Stimulated activated CD8-positive, alpha-beta memory T cell treated with anti-CD3 and anti-CD28 coated beads, Interleukin-12 subunit alpha, Interleukin-12 subunit beta, amount 100 ng/mL, for 4 hours (primary cell): ENCODE measurements around the gene DPM1.

Experiments
- DNase-seq: peaks from one replicate; pipeline ENCODE4 v3.0.0-alpha.2; 2020; ENCODE audit warnings: low read depth

The DPM1 gene

DNA sequence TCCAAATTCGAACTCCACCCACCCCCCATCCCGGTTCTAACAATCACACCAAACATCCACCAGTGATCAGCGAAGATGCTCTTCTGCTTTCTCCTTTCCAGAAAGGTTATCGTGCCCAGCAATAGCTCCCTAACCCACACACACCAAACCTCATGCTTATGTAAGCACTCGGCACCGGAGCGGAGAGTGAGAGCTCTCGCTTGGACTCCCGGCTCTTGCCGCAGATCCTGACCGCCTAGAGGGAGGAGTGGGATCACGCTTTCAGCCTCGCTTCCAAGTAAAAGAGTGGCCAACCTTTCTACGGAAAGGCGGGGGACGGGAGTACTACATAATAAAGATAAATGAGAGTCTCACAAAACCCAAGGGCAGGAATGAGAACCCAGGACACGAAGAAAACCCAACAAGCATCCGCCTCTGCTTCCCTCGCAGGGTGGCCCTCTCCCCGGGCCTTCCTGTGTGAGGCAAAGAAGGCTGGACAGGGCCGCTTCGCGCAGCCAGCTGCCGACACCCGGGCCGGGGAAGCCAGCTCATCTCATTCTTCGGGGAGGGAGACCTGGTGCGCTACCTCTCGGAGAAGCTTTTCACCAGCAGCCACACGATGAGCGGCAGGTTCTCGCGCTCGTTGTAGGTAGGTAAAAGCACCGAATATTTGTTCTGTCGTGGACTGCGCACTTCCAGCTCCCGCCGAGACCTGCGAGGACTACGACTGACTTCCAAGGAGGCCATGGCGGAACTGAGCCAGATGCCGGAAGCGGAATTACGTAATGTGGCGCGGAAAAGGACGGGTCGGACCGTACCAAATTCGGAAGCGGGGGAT is at the start of gene DPM1:
TSS of gene DPM1 (minus strand) at position 735 of the 817 bp plus-strand sequence. CDS start at position 726, 9 bp downstream.
- DNase-seq = peak; percentile 74

DNA sequence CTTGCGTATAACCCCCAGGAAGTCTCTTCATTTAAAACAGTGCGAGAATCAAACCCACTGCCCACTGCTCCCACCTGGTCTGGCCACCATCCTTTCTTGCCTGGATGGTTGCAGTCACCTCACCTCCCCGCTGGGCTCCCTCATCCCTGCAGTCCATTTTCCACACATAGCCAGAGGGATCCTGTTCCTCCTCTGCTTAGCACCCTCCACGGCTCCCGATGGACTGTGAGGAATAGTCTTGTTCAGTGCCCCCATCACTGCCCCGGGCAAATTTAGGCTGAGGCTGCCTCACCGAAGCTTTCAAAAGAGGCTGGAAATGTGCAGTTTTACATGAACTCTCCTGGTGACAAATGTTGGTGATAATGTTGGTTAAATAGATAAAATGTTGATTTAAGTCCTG is 46.9 kb upstream of the DPM1 start:
- DNase-seq = no peak

DNA sequence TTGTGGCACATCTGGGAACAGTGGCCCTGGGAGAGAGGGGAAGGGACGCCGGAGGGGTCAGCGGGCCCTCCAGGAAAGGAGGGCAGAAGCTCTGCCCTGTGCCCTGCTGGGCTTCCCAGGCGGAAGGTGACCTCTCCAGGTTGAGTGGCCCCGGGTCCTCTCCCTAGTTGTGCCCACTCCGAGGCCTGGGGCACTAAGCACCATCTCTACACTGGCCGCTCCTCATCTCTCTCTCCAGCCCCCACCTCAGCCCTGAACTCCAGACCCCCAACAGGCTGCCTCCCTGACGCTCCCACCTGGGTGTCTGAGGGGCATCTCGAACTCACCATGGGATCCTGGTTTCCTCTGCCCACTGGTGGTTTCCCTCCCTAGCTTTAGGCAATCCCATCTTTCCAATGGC is 46.4 kb upstream of the DPM1 start:
- DNase-seq = no peak

DNA sequence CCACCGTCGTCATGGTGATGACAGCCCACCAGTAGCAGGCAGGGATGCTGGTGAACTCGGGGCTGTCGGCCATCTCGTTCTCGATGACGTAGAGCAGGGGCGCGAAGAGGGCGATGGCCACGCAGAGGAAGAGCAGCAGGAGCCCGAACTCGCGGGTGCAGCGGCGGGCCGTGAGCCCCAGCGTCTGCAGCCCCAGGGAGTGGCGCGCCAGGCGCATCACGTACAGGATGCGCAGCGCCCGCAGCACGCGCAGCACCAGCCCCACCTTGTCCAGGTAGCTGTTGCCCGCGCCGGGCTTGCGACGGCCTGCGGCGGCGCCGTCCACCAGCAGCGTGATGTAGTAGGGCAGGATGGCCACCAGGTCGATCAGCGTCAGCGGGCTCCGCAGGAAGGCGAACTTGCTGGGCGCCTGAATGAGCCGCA is 46.0 kb upstream of the DPM1 start:
- DNase-seq = no peak

DNA sequence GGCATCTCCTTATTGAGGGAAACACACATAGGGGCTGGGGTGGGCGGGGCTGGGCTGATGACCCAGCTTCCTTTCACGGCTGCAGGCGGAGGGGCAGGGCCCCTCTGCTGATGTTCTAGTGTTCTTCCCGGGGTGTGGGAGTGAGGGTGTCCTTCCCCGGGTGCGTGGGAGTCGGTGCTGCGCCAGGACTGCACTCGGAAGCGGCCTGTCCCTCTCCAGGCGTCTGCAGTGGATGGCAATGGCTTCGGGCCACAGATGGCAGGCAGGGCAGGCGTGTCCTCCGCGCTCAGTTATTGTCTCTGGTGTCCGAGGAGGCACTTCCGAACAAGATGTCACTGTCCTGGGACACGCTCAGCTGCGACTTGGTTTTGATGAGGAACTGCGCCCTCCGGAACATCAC is 45.4 kb upstream of the DPM1 start:
- DNase-seq = no peak

DNA sequence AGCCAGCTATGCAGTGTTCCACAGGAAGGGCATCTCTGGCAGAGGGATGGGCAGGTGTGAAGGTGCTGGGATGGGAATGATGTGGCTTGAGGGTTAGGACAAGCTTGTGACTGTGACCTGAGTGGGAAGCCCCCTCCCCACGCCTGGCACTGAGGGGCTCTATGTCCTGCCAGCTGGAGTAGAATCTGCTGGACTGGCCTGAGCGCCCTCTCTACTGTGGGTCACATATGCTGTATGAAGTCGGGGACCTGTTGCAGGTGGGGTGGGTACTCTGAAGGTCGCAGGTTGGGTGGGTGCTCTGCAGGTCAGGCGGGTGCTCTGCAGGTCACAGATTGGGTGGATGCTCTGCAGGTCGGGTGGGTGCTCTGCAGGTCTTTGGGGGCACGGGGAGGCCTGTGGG is 44.3 kb upstream of the DPM1 start:
- DNase-seq = no peak

DNA sequence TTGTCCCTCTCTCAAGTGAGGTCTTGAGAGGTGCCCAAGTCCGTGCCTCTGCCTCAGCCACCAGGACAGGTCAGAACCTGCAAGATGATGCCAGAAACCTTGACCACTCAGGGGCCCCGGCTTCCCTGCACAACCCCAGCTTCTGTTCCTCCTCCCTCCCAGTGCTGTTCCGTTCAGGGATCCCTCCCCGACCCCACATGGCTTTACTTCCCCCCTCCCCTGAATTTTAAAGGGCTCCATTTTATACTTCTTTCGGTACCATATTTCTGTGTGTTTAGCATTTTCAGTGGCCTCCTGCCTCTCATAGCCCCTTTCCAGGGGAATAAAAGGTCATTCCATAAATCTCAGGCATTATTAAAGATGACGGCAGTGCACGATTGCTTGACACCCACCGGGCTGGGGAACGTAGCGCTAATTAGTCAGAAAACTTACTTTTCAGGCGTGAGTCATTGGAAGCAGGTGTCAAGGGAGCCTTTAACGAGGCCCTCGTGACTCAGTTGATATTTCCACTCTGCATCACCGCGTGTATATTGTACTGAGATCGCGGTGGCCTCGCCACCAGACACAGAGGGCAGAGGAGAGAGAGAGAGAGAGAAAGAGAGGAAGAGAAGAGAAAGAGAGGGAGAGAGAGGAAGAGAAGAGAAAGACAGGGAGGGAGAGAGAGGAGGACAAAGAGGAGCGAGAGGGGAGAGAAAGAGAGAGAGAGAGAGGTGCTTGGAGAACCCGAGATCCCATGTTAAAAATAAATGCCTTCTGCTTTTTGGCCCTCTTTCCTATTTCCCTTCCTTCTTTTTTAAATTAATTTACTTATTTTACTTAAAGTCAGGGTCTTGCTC is 43.3 kb upstream of the DPM1 start:
- DNase-seq = no peak

DNA sequence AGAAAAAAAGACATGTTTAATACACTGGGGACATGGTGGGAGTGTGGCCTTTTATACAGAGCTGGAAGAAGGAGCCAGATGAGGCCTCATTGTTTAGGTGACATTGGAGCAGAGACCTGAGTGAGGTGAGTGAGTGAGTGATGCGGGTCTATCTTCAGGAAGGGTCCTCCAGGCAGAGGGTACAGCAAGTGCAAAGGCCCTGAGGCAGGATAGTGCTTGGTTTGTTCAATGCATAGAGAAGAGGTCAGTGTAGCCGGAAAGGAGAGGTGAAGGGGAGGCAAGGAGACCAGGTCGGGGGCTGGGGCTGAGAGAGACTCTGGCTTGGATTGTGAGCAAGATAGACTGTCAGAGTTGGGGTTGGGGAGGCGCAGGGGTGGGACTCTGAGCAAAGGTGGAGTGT is 41.0 kb upstream of the DPM1 start:
- DNase-seq = no peak

DNA sequence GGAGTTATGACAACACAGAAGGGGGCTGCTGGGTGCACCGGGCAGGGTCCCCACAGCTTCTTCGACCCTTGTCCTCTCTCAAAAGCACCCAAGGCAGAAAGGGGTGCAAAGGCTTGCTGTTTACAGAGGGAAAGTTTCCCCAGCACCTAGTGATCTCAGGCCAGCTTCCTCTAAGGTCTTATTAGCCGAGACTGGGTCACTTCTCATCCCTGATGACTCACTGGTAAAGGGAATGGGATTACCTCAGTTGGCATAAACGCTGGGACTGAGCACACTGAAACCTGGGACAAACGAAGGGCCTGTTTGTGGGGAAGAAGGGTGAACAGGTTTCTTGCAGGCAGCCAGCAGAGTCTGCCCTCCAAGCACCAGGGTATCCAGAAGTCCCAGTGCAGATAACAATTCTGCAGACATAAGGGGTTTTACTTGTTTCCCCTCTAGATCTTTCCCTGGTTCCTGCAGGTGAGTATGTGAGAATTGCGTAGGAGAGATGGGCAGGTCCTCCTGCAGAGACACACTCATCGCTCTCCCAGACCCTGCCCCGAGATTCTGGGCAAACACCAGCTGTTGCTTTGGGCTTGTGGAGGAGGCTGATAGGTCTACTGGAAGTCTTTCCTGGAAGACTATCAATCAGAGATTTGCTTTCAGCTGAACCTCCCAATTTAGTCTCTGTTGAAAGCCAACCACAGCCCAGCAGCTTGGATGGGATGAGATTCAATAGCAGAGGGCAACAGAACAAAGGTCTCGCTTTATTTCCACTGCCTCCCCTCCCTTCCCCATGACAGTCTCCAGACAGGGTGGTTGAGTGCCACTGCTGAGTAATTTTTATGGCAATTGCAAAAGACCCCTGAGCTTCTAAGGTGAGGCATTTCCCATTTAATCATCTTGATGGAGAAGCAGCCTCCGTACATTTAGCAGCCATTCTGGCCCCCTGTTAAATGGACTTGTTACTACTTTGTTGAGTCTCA is 38.9 kb upstream of the DPM1 start:
- no peak for DNase-seq

DNA sequence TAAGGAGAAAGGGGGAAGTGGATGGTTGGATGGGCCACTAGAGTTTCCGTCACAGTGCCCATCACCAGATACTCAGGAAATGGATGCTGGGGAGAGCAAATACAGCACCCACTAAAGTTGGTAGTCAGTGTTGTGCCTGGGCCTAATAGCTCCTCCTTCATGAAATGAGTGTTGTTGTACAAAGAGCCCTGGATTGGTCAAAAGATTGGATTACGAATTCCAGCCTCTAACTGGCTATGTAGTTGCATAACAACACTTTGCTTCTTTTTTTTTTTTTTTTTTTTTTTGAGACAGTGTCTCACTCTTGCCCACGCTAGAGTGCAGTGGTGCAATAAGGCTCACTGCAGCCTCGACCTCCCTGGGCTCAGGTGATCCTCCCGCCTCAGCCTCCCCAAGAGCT is 37.2 kb upstream of the DPM1 start:
- no peak for DNase-seq

DNA sequence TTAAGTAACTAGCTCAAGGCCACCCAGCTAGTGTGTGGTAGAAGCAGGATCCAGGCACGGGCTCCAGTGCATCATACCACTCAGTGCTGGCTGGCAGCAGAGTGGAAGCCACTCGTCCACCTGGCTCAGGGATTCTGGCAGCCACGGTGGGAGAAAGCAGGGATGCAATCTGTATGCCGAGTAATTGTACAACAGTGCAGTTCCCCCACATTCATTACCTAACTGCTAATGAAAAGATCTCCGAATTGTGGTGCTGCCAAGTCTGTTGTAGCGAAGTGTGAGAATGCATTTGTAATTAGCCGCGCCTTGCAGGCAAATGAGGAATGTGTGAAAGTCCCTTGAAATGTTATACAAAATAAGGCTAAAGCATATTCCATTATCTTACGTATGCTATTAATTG is 35.5 kb upstream of the DPM1 start:
- DNase-seq = no peak

DNA sequence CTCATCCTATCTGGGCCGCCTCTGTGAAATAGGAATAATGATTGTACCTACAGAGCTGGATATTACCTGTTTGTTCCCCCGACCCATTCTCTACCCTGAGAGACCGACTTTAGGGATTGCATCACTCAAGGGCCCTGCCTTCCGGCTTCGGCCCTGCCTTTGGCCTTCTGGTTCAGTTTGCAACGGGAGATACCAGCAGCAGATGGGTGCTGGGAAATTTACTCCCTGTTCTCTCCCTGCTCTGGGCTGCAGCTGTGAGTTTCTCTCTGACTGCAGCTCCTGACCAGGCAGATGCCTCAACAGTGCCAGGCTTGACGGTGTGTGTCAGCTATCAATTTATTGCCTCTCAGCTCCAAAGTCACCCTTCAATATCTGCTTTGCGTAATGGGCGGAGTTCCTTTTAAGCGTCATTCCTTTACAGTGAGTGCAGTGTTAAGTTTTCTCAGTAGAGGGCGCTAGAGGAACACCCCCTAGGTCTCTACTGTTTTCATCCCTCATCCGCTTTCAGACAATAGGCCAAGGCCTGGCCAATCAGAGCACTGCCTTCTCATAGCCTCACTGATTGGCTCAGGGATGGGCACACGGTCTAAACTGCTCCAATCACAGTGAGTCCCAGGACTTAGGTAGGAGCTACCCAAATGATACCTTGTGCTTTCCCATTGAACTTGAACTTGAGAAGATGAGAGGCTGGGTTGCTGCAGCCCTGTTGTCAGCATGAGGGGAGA is 34.6 kb upstream of the DPM1 start:
- DNase-seq = no peak

DNA sequence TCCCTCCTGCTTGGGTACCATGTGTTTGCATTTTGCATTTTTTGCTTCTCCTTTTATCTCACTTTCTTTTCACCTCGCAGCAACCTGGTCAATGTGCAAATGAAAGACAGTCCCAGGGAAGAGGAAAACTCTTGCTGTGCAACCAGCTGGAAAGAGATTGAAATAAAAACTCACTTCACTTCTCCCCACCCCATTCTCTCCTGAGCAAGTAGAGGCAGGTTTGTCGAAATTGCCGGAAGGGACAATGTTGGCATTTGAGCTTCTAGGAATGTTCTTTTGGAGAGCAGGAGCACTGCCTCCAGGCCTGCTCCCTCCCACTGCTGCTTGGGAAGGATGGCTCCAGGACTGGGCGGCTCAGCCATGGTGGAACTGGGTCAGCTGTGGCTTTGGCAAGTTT is 34.0 kb upstream of the DPM1 start:
- no peak for DNase-seq

DNA sequence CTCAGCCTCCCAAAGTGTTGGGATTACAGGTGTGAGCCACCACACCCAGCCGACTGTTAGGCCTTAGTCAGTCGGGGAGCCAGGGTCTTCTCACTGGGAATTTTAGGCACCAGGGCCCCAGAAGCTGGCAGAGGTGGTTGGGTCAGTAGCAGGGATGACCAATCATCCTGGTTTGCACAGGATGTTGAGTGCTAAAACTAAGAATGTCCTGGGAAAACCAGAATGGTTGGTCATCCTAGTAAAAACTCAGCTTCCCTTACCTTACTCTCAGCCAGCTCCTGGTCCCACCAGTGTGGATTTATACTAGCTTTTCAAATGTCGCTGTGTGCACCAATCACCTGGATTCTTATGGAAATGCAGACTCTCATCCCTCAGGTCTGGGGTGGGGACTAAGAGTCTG is 32.7 kb upstream of the DPM1 start:
- DNase-seq = no peak

DNA sequence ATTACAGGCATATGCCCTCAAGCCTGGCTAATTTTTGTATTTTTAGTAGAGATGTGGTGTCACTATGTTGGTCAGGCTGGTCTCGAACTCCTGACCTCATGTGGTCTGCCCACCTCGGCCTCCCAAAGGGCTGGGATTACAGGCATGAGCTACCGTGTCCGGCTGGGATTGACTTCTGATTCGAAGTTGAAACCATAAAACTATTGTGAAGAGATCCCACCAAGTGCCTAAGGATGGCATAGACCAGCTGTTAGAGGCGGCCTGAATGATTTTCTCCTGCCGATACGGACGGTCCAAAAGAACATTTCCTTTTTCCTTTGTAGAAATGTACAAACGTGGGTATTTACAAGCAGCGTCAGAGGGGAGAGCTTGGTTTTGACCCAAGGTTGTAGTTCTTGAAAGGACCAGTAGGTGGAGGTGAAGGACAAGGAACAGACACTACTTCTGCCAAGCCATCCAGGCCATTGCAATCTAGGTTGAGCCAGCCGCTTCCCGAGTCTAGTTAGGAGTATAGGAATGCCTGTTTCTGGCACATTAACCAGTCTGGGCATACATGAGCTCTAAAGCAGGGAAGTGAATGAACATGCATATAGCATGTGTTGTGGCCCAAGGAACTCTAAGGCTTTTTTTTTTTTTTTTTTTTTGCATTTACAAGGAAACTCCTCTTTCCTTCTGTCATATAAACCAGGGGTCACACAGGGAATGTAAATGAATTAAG is 29.3 kb upstream of the DPM1 start:
- no peak for DNase-seq

DNA sequence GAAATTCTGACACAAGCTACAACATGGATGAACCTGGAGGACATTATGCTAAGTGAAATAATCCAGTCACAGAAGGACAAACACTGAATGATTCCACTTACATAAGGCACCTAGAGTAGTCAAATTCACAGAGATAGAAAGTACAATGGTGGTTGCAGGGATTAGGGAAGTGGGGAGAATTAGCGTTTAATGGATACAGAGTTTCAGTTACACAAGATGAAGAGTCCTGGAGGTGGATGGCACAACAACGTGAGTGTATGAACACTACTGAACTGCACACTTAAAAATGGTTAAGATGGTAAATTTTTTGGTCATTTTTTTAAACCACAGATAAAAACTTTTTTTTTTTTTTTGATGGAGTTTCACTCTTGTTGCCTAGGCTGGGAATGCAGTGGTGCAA is 25.0 kb upstream of the DPM1 start:
- DNase-seq = no peak

DNA sequence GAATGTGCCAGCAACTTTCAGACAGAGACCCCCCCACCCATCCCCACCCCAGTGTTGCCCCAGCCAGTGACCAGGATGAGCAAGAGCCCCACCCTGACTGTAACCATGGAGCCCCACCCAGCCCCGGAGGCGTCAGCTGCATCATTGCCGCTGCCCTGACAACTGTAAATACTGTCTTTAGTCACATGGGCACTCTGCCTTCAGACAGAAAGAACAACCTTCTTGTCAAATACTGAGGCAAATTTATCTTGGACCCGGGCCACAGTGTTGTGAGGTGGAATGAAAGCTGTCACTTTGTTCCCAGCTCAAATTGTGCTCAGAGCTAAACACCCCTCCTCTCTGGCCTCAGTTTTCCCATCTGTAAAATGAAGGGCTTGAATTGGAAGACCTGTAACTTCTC is 24.0 kb upstream of the DPM1 start:
- no peak for DNase-seq

DNA sequence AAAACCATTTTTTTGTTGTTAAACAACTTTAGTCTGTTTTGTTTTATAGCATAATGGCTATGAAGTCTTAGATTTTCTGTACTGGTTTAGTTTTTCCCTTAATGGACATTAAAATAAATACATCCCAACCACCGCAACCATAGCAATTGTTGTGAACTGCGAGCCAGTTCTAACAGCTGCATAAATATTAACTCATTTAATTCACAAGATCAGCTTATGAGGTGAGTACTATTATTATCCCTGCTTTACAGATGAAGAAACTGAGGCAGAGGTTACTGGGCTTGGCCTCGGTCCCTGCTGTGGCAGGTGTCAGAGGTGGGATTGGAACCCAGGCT is 23.3 kb upstream of the DPM1 start:
- DNase-seq = no peak

DNA sequence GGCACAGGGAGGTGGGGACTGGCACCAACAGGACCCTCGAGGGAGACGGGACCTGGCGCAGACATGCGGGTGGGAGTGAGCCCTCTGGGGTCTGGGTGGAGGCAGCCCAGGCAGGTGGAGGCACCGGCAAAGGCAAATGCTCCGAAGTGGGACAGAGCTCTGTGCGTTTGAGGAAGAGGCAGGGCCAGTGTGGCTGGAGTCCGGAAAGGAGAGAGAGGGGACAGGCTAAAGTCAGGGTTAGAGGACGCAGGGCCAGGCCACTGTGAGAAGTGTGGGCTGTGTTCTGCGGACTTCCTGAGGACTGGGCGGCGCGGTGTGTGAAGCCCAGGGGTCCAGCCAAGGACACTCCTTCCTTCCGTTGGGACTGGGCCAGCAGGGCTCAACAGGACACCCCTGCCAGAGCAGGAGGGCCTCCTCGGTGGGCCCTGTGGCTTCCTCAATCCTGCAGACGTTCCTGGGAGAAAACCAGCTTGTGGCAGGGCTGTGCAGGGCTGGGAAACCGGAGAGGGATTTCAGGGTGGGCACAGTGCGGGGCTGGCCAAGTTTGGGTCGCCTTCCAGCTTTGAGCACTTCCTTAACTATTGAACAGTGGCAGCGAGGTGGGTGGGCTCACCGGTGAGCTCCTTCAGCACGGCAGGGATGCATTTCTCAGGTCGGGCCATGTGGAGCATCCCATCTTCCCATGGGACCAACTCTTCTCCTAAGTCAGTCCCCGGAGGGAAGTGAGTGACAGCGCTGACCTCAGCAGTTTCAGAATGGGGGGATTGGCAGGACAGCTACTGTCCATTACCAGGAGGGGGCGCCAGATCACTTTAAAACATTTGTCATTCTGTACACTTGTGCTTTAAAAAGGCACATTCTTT is 22.8 kb upstream of the DPM1 start:
- DNase-seq = no peak

DNA sequence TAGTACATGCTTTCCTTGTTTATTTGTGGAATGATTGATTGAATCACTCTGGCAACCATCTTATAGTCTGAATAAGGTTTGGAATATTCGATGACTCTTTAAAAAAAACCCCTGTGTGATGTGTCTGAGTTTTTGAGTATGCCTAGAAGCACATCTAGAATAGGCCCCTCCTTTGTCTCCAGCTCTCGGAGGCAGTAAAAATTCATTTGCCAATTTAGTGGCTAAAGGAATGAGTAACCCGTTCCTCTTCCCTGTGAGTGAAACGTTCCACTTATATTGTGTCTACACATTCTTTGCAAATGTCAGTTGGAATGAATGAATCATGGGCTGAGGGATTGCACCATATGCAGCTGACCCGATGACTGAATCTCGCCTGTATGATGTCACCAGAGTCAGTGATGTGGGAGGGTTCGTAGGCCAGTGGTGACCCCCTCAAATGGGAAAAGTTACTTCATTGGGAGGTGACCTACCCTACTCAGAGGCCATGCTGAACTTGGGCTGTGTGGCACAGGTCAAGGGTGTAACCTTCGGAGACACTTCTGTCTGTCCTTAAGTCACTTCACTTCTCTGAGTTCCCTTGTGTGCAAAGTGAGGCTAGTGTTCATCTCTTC is 21.8 kb upstream of the DPM1 start:
- DNase-seq = no peak
